Erythroblast (primary cell): ENCODE results near the gene PHKA1.

Experiments
- GATA1 ChIP-seq: IDR thresholded peaks from 2 replicates; pipeline ENCODE4 v1.6.1; 2011; ENCODE audit warnings: low read depth, mild to moderate bottlenecking, control low read depth, low read length, moderate library complexity
- POLR2A ChIP-seq: IDR thresholded peaks from 2 replicates; pipeline ENCODE4 v1.6.1; 2011; ENCODE audit warnings: mild to moderate bottlenecking, low read length

GRCh38 chrX:72621163-72621562, 92.9 kb downstream of the PHKA1 start:
- TF ChIP-seq POLR2A (no peak), GATA1 (no peak)
